ENCODE data around the gene NCOA3.

GRCh38 chr20:47509685-47510084 is 8.0 kb downstream of the NCOA3 start:
- no peak for TF ChIP-seq CTCF (IDR thresholded peaks at IDR 0.05 in 2 of 3, conservative IDR thresholded peaks at IDR 0.05 in 1 of 3; ENCODE audit: control insufficient read depth in 2 of 3, extremely low read depth in 1 of 3, insufficient read depth in 1 of 3, low read depth in 3 of 3, low read length in 3 of 3)
- TF ChIP-seq ELK1 (IDR thresholded peaks at IDR 0.05; ENCODE audit: low read depth, low read length): no peak
- TF ChIP-seq CUX1 (IDR thresholded peaks at IDR 0.05; ENCODE audit: insufficient replicate concordance, low read depth, low read length): no peak
- TF ChIP-seq TAF1 (IDR thresholded peaks at IDR 0.05; ENCODE audit: borderline replicate concordance, low read depth, low read length): no peak
- TF ChIP-seq RAD21 (IDR thresholded peaks at IDR 0.05; ENCODE audit: insufficient read depth, low read depth, low read length): no peak
- TF ChIP-seq GABPA (IDR thresholded peaks at IDR 0.05; ENCODE audit: low read depth): no peak
- TF ChIP-seq NFXL1 (IDR thresholded peaks at IDR 0.05; ENCODE audit: borderline replicate concordance): no peak
- TF ChIP-seq ESRRA (IDR thresholded peaks at IDR 0.05; ENCODE audit: low read length): no peak

Measured in GM12878 (cell line).